HUES6 (cell line): Measurements from ENCODE around the gene TMEM273.

Experiments used
- H3K27ac ChIP-seq: 2 replicates; pipeline ENCODE4 v1.7.0; 2013; ENCODE audit warnings: low read depth, mild to moderate bottlenecking, low read length, inconsistent platforms
- H3K27me3 ChIP-seq: 2 replicates; pipeline ENCODE4 v1.6.1; 2013; ENCODE audit warnings: low read length; ENCODE audit not compliant: control insufficient read depth, insufficient read depth
- H3K36me3 ChIP-seq: 2 replicates; pipeline ENCODE4 v1.6.1; 2013; ENCODE audit warnings: low read length; ENCODE audit not compliant: control insufficient read depth, insufficient read depth
- H3K4me1 ChIP-seq: 2 replicates; pipeline ENCODE4 v1.6.1; 2013; ENCODE audit warnings: low read length; ENCODE audit not compliant: control insufficient read depth, insufficient read depth
- H3K4me3 ChIP-seq: 2 replicates; pipeline ENCODE4 v1.5.1; 2013; ENCODE audit warnings: low read depth, low read length
- H3K9ac ChIP-seq: one replicate; pipeline ENCODE4 v1.6.1; 2013; ENCODE audit warnings: mild to moderate bottlenecking, low read length
- H3K9me3 ChIP-seq: 2 replicates; pipeline ENCODE4 v1.6.1; 2013; ENCODE audit warnings: low read depth, low read length; ENCODE audit not compliant: control insufficient read depth, insufficient read depth

The TMEM273 gene

GRCh38 chr10:49128854-49129253 is 59.3 kb downstream of the TMEM273 start:
- no peaks in the 10 kb centered on the region for H3K9me3 ChIP-seq
- no peak overlapping the region for H3K4me3 ChIP-seq
- no peak overlapping the region for H3K27ac ChIP-seq
- no peaks in the 10 kb centered on the region for H3K4me1 ChIP-seq
- no peak overlapping the region for H3K9ac ChIP-seq
- H3K27me3 ChIP-seq: no peaks in the 10 kb centered on the region; the same call in 1 of the 2 replicates
- H3K36me3 ChIP-seq: no peaks in the 10 kb centered on the region

DNA sequence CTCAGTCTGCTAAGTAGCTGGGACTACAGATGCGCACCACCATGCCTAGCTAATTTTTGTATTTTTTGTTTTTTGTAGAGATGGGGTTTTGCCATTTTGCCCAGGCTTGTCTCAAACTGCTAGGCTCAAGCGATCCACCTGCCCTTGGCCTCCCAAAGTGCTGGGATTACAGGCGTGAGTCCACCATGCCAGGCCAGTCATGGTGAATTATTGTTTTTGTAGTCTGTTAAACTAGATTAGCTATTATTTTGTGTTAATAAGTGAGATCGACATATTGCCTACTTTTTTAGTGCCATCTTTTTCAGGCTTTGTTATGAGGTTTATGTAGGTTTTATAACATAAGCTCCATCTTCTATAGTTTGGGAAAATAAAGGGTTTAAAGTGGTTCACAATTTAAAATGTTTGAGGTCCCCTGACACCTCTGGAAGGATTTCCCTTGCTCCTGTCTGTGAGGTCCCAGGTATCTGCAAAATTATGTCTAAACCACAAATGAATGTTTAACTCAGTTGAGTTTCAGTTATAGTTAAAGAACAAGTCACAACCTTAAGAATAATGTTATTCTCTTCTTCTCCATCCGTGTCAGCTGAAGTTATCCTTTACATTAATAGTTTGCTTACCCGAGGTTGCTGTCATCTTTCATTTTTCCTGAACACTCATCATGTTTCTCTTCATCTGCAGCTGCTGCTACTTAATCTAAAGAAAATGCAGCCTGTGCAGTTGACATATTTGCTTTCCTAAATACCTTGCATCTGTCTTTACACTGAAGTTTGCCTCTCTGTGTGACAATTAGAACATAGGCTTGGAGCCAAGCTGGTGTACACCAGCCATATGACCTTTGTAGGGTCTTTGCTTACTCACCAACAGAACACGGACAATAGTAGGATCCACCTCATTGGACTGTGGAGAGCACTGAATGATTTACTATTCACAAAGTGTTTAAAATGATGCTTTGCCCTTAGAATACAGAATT is 63.9 kb downstream of the TMEM273 start:
- Histone ChIP-seq H3K9me3 (no peaks in the 10 kb centered on the region), H3K9ac (no peak overlapping the region), H3K4me3 (no peak overlapping the region), H3K27me3 (no peaks in the 10 kb centered on the region; the same call in 1 of the 2 replicates), H3K27ac (no peak overlapping the region), H3K36me3 (no peaks in the 10 kb centered on the region), H3K4me1 (peaks cover 3% of the 10 kb centered on the region)

GRCh38 chr10:49120911-49121310 is 67.3 kb downstream of the TMEM273 start:
- Histone ChIP-seq H3K9me3 (no peaks in the 10 kb centered on the region), H3K4me1 (peaks cover 3% of the 10 kb centered on the region), H3K4me3 (no peak overlapping the region), H3K9ac (no peak overlapping the region), H3K27me3 (peaks cover 11% of the 10 kb centered on the region; the same call in 1 of the 2 replicates), H3K36me3 (no peaks in the 10 kb centered on the region), H3K27ac (no peak overlapping the region)

DNA sequence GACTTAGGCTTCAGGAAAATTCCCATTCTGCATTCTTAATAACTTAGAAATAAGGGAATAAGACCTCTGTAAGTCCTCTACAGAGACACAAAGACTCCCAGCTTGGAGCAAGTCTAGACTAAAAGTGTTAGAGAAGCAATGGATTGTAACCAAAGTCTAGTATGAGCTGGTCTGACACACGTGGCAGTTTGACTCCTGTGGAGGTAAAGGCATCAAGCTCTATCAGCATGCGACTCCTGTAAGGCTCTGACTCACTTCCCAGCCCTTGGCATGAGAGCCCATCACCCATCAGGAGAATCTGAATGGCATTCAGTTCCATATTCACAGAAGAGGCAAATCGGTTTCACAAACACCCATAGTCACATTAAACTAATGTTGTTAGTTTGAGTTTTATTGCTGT is 68.4 kb downstream of the TMEM273 start:
- no peaks in the 10 kb centered on the region for H3K36me3 ChIP-seq
- H3K4me1 ChIP-seq: peaks cover 3% of the 10 kb centered on the region
- no peaks in the 10 kb centered on the region for H3K9me3 ChIP-seq
- H3K27ac ChIP-seq: no peak overlapping the region
- H3K9ac ChIP-seq: no peak overlapping the region
- no peak overlapping the region for H3K4me3 ChIP-seq
- H3K27me3 ChIP-seq: peaks cover 14% of the 10 kb centered on the region

- Histone ChIP-seq H3K9me3 (no peaks in the 10 kb centered on the region), H3K4me3 (no peak overlapping the region), H3K27ac (no peak overlapping the region), H3K4me1 (peaks cover 3% of the 10 kb centered on the region), H3K27me3 (peaks cover 26% of the 10 kb centered on the region), H3K36me3 (no peaks in the 10 kb centered on the region), H3K9ac (no peak overlapping the region)
Observed at GRCh38 chr10:49118430-49119074, 69.6 kb downstream of the TMEM273 start.

GRCh38 chr10:49117376-49118070 is 70.7 kb downstream of the TMEM273 start:
- Histone ChIP-seq H3K36me3 (no peaks in the 10 kb centered on the region), H3K4me1 (peaks cover 3% of the 10 kb centered on the region), H3K4me3 (no peak overlapping the region), H3K9me3 (no peaks in the 10 kb centered on the region), H3K9ac (no peak overlapping the region), H3K27me3 (peaks cover 34% of the 10 kb centered on the region), H3K27ac (no peak overlapping the region)

GRCh38 chr10:49116509-49117375 is 71.4 kb downstream of the TMEM273 start:
- no peak overlapping the region for H3K9ac ChIP-seq
- H3K9me3 ChIP-seq: no peaks in the 10 kb centered on the region
- H3K36me3 ChIP-seq: no peaks in the 10 kb centered on the region
- H3K4me1 ChIP-seq: peaks cover 3% of the 10 kb centered on the region
- no peak overlapping the region for H3K27ac ChIP-seq
- peaks cover 36% of the 10 kb centered on the region for H3K27me3 ChIP-seq
- H3K4me3 ChIP-seq: no peak overlapping the region

DNA sequence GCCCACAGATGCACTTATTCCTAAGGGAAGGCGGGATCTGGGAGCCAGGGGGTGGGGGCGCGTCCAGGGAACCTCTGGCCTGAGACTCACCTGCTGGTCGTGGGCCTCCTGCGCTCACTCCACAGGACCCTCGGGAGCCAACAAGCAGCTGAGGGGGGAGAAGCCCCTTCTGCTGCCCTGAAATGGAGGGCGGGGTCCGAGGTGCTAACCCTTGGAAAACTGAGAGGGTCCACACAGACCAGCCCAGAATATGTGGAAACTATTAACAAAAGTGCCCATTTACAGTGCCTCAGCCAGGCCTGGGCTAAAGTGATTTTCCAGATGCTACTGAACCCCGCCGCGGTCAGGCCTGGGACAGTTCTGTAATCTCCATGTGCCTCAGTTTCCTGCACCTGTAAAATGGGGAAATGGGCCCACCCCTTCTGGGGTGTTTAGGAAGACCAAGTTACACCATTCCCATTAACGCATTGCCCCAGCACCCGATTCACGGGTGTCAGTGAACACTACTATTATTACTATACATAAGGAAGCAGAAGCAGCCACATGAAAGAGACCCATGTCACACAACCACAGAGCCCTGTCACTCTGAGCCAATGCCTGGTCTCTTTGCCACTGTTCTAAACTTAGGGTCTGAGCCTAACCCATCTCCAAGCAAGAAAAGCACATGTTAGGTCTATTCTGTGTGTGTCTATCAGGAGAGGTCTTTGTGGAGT is 72.2 kb downstream of the TMEM273 start:
- Histone ChIP-seq H3K9ac (no peak overlapping the region), H3K36me3 (no peaks in the 10 kb centered on the region), H3K4me3 (peak overlapping the region; percentile 46), H3K4me1 (peaks cover 3% of the 10 kb centered on the region), H3K27ac (no peak overlapping the region), H3K9me3 (no peaks in the 10 kb centered on the region), H3K27me3 (peaks cover 36% of the 10 kb centered on the region)

DNA sequence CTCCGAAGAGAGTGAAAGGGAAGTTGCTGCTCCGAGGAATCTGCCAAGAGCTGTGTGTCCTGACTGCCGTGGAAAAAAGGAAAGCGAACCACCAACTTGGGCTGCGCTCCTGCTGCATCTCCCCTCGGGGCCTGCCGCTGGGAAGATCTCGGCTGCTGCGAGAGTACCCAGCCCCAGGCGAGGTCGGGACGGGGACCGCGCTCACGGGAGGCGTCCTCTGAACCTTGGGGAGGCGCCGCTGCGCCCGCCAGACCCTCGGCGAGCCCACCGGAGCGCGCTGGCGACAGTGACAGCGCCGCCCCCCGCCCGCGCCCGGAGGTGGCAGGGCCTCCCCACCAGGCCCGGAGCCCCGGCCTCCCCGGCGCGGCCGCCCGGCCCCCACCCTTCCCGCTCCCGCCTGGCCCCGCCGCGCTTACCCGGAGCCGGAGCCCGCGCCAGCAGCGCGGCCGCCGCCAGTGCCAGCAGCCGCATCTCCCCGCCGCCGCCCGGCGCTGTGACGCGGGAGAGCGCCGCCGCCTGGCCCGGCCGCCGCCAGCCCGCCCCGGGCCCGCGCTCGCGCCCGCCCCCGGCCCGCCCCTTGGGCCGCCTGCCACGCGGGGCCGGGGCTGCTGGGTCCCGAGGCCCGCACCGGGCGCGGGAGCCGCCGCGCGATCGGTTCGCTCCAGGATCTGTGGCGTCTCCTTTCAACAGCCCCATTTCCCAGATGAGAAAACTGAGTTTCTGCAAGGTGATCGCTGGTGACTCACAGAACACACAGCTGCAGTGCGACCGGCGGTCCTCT is 73.0 kb downstream of the TMEM273 start, which contains the start of gene VSTM4:
TSS of gene VSTM4 (minus strand) at position 508 of the 781 bp plus-strand sequence. CDS start at position 471, 37 bp downstream.
- Histone ChIP-seq H3K9ac (peak within 1 kb of the TSS; percentile 41), H3K27me3 (peaks cover 36% of the 10 kb centered on the region), H3K27ac (no peak within 1 kb of the TSS), H3K4me3 (peak within 1 kb of the TSS; percentile 67), H3K4me1 (peaks cover 3% of the 10 kb centered on the region), H3K36me3 (no peaks in the 10 kb centered on the region), H3K9me3 (no peaks in the 10 kb centered on the region)
